ENCODE data around the gene FSTL4. TPM values are rescaled to one million over a fixed set of nuclear protein-coding genes. Genes with fewer than 3 reads are reported as not detected.

Gene FSTL4
- total and polyA plus RNA-seq, 4 donors, result 0.02 to 0.18 TPM; not detected in 2

DNA sequence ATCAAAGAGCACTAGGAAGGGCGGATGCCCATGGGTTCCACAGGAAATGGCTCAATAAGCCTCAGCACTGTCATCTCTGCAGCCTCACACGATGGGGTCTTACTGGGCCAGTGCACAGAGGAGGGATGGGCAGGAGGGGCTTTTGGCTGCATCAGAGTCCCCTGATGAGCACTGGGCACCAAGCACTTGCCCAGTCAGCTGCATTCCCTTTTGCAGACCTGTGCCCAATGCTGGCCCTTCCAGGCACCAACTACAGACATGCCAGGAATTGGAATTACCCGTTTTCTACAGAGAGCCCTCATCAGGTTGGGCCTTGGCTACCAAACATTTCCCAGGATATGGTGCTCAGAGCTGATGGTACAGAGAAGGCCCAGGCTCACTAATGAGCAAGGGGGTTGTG lies 378.1 kb downstream of the FSTL4 start:
- no peak for DNase-seq (ENCODE audit: low spot score)
- no peaks in the 10 kb centered on the region for H3K9me3 ChIP-seq (ENCODE audit: control insufficient read depth in 4 of 4, low read length in 3 of 4)
- H3K27me3 ChIP-seq (ENCODE audit: control insufficient read depth in 4 of 4, insufficient read depth in 4 of 4, low read length in 3 of 4), result no peaks in the 10 kb centered on the region
- H3K4me1 ChIP-seq (ENCODE audit: control insufficient read depth in 4 of 4, insufficient read depth in 4 of 4, low read length in 3 of 4), result peaks cover 2 to 21% (median 11%) of the 10 kb centered on the region in 4 donors
- H3K27ac ChIP-seq (ENCODE audit: low read depth in 1 of 2, low read length in 2 of 2), result no peak overlapping the region
- WGBS, result 83% methylated on average over 3 of the region's 3 CpGs
- no peak overlapping the region for H3K4me3 ChIP-seq (ENCODE audit: low read depth in 1 of 3, low read length in 3 of 3)
- TF ChIP-seq MAX (IDR thresholded peaks at IDR 0.05) (no peak), HNF4A (conservative IDR thresholded peaks at IDR 0.05) (no peak), SP1 (IDR thresholded peaks at IDR 0.05) (no peak), EGR1 (IDR thresholded peaks at IDR 0.05; ENCODE audit: low read depth in 2 of 2) (no peak), FOXA2 (IDR thresholded peaks at IDR 0.05) (no peak), HNF4G (IDR thresholded peaks at IDR 0.05) (no peak), FOXA1 (IDR thresholded peaks at IDR 0.05) (no peak), GABPA (IDR thresholded peaks at IDR 0.05 in 1 of 2, conservative IDR thresholded peaks at IDR 0.05 in 1 of 2) (no peak), REST (IDR thresholded peaks at IDR 0.05) (no peak)
- TF ChIP-seq, protein P1, sequence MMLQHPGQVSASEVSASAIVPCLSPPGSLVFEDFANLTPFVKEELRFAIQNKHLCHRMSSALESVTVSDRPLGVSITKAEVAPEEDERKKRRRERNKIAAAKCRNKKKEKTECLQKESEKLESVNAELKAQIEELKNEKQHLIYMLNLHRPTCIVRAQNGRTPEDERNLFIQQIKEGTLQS (IDR thresholded peaks at IDR 0.05), result no peak
- TF ChIP-seq, protein P2, sequence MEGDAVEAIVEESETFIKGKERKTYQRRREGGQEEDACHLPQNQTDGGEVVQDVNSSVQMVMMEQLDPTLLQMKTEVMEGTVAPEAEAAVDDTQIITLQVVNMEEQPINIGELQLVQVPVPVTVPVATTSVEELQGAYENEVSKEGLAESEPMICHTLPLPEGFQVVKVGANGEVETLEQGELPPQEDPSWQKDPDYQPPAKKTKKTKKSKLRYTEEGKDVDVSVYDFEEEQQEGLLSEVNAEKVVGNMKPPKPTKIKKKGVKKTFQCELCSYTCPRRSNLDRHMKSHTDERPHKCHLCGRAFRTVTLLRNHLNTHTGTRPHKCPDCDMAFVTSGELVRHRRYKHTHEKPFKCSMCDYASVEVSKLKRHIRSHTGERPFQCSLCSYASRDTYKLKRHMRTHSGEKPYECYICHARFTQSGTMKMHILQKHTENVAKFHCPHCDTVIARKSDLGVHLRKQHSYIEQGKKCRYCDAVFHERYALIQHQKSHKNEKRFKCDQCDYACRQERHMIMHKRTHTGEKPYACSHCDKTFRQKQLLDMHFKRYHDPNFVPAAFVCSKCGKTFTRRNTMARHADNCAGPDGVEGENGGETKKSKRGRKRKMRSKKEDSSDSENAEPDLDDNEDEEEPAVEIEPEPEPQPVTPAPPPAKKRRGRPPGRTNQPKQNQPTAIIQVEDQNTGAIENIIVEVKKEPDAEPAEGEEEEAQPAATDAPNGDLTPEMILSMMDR (IDR thresholded peaks at IDR 0.05; ENCODE audit: low read depth, low read length, missing input control), result no peak
- H3K36me3 ChIP-seq (ENCODE audit: control insufficient read depth in 4 of 4, insufficient read depth in 3 of 4, low read depth in 1 of 4, low read length in 3 of 4), result no peaks in the 10 kb centered on the region
- H3K9ac ChIP-seq (ENCODE audit: low read depth in 1 of 2, low read length in 2 of 2), result no peak overlapping the region

DNA sequence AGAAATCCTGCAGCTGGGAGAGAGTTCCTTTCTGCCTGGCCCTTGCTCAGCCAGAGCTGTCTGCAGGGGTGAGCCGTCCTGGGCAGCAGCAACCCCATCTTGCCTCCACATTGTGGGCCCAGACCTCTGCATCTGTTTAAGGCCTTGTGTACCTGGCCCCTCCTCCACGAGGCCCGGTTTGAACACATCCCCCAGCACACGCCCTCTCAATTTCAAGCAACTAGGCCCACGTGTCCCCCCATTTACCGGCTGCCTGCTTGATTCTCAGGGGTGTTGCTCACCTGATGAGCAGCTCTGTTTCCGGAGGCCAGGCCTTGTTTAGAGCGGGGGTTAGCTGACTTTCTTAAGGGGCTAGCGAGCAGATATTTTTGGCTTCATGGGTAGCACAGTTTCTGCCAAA lies 378.7 kb downstream of the FSTL4 start:
- H3K27me3 ChIP-seq (ENCODE audit: control insufficient read depth in 4 of 4, insufficient read depth in 4 of 4, low read length in 3 of 4), result no peaks in the 10 kb centered on the region
- no peak for DNase-seq (ENCODE audit: low spot score)
- H3K27ac ChIP-seq (ENCODE audit: low read depth in 1 of 2, low read length in 2 of 2), result no peak overlapping the region
- no peak overlapping the region for H3K9ac ChIP-seq (ENCODE audit: low read depth in 1 of 2, low read length in 2 of 2)
- H3K4me1 ChIP-seq (ENCODE audit: control insufficient read depth in 4 of 4, insufficient read depth in 4 of 4, low read length in 3 of 4), result peaks cover 2 to 21% (median 11%) of the 10 kb centered on the region in 4 donors
- no peaks in the 10 kb centered on the region for H3K9me3 ChIP-seq (ENCODE audit: control insufficient read depth in 4 of 4, low read length in 3 of 4)
- H3K4me3 ChIP-seq (ENCODE audit: low read depth in 1 of 3, low read length in 3 of 3), result no peak overlapping the region
- no peaks in the 10 kb centered on the region for H3K36me3 ChIP-seq (ENCODE audit: control insufficient read depth in 4 of 4, insufficient read depth in 3 of 4, low read depth in 1 of 4, low read length in 3 of 4)
- 94% methylated on average over 9 of the region's 9 CpGs for WGBS
- no peak for TF ChIP-seq YY1 (IDR thresholded peaks at IDR 0.05)
- TF ChIP-seq FOXA1 (IDR thresholded peaks at IDR 0.05), result no peak
- TF ChIP-seq HNF4G (IDR thresholded peaks at IDR 0.05), result no peak
- TF ChIP-seq HNF4A (conservative IDR thresholded peaks at IDR 0.05), result no peak
- no peak for TF ChIP-seq NR2F2 (IDR thresholded peaks at IDR 0.05)
- TF ChIP-seq JUND (IDR thresholded peaks at IDR 0.05), result no peak
- TF ChIP-seq REST (IDR thresholded peaks at IDR 0.05), result no peak
- no peak for TF ChIP-seq GABPA (IDR thresholded peaks at IDR 0.05 in 1 of 2, conservative IDR thresholded peaks at IDR 0.05 in 1 of 2)
- TF ChIP-seq, protein P3, sequence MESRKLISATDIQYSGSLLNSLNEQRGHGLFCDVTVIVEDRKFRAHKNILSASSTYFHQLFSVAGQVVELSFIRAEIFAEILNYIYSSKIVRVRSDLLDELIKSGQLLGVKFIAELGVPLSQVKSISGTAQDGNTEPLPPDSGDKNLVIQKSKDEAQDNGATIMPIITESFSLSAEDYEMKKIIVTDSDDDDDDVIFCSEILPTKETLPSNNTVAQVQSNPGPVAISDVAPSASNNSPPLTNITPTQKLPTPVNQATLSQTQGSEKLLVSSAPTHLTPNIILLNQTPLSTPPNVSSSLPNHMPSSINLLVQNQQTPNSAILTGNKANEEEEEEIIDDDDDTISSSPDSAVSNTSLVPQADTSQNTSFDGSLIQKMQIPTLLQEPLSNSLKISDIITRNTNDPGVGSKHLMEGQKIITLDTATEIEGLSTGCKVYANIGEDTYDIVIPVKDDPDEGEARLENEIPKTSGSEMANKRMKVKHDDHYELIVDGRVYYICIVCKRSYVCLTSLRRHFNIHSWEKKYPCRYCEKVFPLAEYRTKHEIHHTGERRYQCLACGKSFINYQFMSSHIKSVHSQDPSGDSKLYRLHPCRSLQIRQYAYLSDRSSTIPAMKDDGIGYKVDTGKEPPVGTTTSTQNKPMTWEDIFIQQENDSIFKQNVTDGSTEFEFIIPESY (IDR thresholded peaks at IDR 0.05), result no peak
- no peak for TF ChIP-seq RXRA (IDR thresholded peaks at IDR 0.05)
- TF ChIP-seq MAX (IDR thresholded peaks at IDR 0.05), result no peak
- TF ChIP-seq EGR1 (IDR thresholded peaks at IDR 0.05; ENCODE audit: low read depth in 2 of 2), result no peak
- TF ChIP-seq, protein P2 (IDR thresholded peaks at IDR 0.05; ENCODE audit: low read depth, low read length, missing input control), result no peak
- no peak for TF ChIP-seq RAD21 (IDR thresholded peaks at IDR 0.05)
- no peak for TF ChIP-seq SP1 (IDR thresholded peaks at IDR 0.05)

Data from liver (tissue), 9 donors.